ENCODE results near the gene DLGAP1. TPM values are rescaled to one million over a fixed set of nuclear protein-coding genes. Genes with fewer than 3 reads are reported as not detected.

DLGAP1 gene
- total RNA-seq, 1 experiment from 2014 or later, result 23.0 TPM

DNA sequence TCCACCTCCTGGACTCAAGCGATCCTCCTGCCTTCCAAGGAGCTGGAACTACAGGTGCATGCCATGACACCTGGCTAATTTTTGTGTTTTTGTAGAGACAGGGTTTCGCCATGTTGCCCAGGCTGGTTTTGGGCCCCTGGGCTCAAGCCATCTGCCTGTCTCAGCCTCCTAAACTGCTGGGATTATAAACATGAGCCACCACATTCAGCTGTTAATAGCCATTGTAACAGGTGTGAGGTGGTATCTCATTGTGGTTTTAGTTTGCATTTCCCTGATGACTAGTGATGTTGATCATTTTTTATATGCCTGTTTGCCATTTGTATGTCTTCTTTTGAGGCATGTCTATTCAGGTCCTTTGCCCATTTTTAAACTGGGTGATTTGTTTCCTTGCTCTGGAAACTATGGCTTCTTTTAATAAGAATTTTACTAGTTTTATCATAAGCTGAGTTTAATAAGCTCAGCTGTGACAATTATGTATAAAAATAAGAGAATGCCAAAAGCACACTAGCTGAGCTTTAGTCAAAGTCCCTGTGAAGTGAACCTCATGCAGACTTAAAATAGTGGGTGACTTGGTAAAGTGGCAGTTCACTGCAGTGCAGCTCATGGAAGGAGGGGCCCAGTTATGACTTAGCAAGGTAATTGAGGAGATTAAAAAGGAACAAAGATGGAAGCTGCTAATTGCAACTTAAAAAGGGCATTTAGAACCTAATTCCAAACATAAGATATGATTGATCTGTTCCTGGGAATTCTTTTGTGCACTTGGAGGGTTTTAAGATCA lies 540.1 kb downstream of the DLGAP1 start:
- no peaks in the 10 kb centered on the region for H3K9me3 Mint-ChIP-seq
- TF ChIP-seq ELF4 (CRISPR knock-in tag; IDR thresholded peaks at IDR 0.05; ENCODE audit: low read depth) (no peak), NFE2L1 (CRISPR knock-in tag; IDR thresholded peaks at IDR 0.05) (no peak), NFYB (CRISPR knock-in tag; conservative IDR thresholded peaks at IDR 0.05; ENCODE audit: low read depth) (no peak), TEAD1 (CRISPR knock-in tag; IDR thresholded peaks at IDR 0.05) (no peak), CTCF (IDR thresholded peaks at IDR 0.05) (no peak), ZMAT4 (CRISPR knock-in tag; IDR thresholded peaks at IDR 0.05) (no peak)
- CTCF ChIA-PET, result interaction anchor here (0.6 to 1.4 kb wide), 3 partner anchors 30 to 406 kb away, joined by 3 to 4 read pairs (median 3); no protein-coding TSS in a partner anchor
- H3K27ac Mint-ChIP-seq, result no peak overlapping the region
- no peak for ATAC-seq
- no peaks in the 10 kb centered on the region for H3K27me3 Mint-ChIP-seq (ENCODE audit: low read depth)
- H3K4me3 Mint-ChIP-seq, result no peak overlapping the region
- peaks cover 16% of the 10 kb centered on the region for H3K4me1 Mint-ChIP-seq
- DNase-seq (ENCODE audit: low spot score), result no peak
- no peaks in the 10 kb centered on the region for H3K36me3 Mint-ChIP-seq
- POLR2A ChIA-PET, result interaction anchor here (0.6 kb wide), 1 partner anchor 48 kb away, joined by 3 read pairs; no protein-coding TSS in a partner anchor

- ChIA-PET POLR2A (no interaction called here), CTCF (interaction anchor here (0.9 to 1.4 kb wide), 3 partner anchors 29 to 143 kb away, joined by 3 to 5 read pairs (median 3); no protein-coding TSS in a partner anchor)
- no peak overlapping the region for H3K27ac Mint-ChIP-seq
- peaks cover 14% of the 10 kb centered on the region for H3K4me1 Mint-ChIP-seq
- H3K36me3 Mint-ChIP-seq, result no peaks in the 10 kb centered on the region
- DNase-seq (ENCODE audit: low spot score) (no peak), ATAC-seq (no peak)
- TF ChIP-seq ZMAT4 (CRISPR knock-in tag; IDR thresholded peaks at IDR 0.05), result no peak
- no peak for TF ChIP-seq GABPB1 (CRISPR knock-in tag; IDR thresholded peaks at IDR 0.05)
- H3K27me3 Mint-ChIP-seq (ENCODE audit: low read depth), result no peaks in the 10 kb centered on the region
- H3K4me3 Mint-ChIP-seq, result no peak overlapping the region
- H3K9me3 Mint-ChIP-seq, result no peaks in the 10 kb centered on the region
Measured at GRCh38 chr18:3914109-3914508, 541.0 kb downstream of the DLGAP1 start.

GRCh38 chr18:3912705-3913104 lies 542.4 kb downstream of the DLGAP1 start:
- ATAC-seq, result no peak
- CTCF ChIA-PET, result interaction anchor here (2.3 kb wide), 1 partner anchor 141 kb away, joined by 7 read pairs; no protein-coding TSS in a partner anchor
- POLR2A ChIA-PET, result no interaction called here
- no peak overlapping the region for H3K4me3 Mint-ChIP-seq
- DNase-seq (ENCODE audit: low spot score), result no peak
- peaks cover 3% of the 10 kb centered on the region for H3K4me1 Mint-ChIP-seq
- H3K27ac Mint-ChIP-seq, result no peak overlapping the region
- no peaks in the 10 kb centered on the region for H3K36me3 Mint-ChIP-seq
- no peaks in the 10 kb centered on the region for H3K9me3 Mint-ChIP-seq
- no peaks in the 10 kb centered on the region for H3K27me3 Mint-ChIP-seq (ENCODE audit: low read depth)
- TF ChIP-seq AR (CRISPR knock-in tag; IDR thresholded peaks at IDR 0.05), result no peak
- TF ChIP-seq, protein P1, sequence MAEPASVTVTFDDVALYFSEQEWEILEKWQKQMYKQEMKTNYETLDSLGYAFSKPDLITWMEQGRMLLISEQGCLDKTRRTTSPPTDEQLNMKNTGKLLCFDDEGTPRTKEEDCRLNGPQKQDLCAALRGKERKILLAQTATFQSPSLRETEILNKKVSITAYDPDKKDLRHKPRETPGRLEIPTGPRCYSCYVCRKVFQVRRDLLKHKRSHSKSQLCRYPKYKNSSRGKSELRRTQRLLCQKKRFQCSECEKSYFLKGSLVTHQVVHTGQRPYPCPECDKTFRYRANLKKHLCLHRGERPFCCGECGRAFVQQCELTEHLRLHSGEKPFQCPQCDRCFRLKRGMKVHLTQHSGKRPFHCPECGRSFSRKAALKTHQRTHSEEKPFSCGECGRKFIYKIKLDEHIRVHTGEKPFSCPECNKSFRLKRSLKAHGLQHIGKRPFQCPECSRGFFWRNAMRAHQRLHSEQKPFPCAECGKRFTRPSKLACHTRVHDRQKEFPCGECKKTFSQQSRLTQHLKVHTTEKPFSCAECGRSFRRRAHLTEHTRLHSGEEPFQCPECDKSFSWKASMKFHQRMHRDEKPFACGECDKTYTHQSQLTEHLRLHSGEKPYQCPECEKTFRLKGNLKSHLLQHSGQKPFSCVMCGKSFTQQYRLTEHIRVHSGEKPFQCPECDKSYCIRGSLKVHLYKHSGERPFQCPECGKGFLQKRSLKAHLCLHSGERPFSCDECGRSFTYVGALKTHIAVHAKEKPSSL (CRISPR knock-in tag; conservative IDR thresholded peaks at IDR 0.05), result no peak
- TF ChIP-seq HMGA2 (CRISPR knock-in tag; IDR thresholded peaks at IDR 0.05), result no peak
- TF ChIP-seq NR3C1 (CRISPR knock-in tag; conservative IDR thresholded peaks at IDR 0.05; ENCODE audit: low read depth), result no peak
- TF ChIP-seq RELA (CRISPR knock-in tag; IDR thresholded peaks at IDR 0.05; ENCODE audit: borderline replicate concordance), result no peak
- no peak for TF ChIP-seq ZNF281 (CRISPR knock-in tag; IDR thresholded peaks at IDR 0.05)

All from WTC11 (cell line).